H1 (cell line): ENCODE data around the gene PRSS2. TPM values are rescaled to one million over a fixed set of nuclear protein-coding genes. Genes with fewer than 3 reads are reported as not detected.

Experiments
- ATF3 ChIP-seq: IDR thresholded peaks from 2 replicates; pipeline ENCODE4 v1.6.1; 2011; ENCODE audit warnings: low read depth, mild to moderate bottlenecking, low read length; ENCODE audit not compliant: insufficient read depth
- CTCF ChIP-seq, 3 experiments: IDR thresholded peaks; 1 replicate in 2 of 3; 2 replicates in 1 of 3; pipeline versions ENCODE4 v1.5.1 to v1.6.1; 2011; ENCODE audit warnings: low read length in 3 of 3, mild to moderate bottlenecking in 3 of 3, inconsistent platforms in 2 of 3, low read depth in 1 of 3, moderate library complexity in 1 of 3; ENCODE audit not compliant: insufficient read depth in 1 of 3; ENCODE audit errors: control extremely low read depth in 1 of 3
- HDAC6 ChIP-seq: IDR thresholded peaks from one replicate; pipeline ENCODE4 v1.7.1; 2012; ENCODE audit warnings: low read depth, mild to moderate bottlenecking, inconsistent platforms, low read length, moderate library complexity
- SAP30 ChIP-seq: fragments of 300-600 bp; sonication (generic); IDR thresholded peaks from 2 replicates; pipeline ENCODE4 v1.7.1; 2012; ENCODE audit warnings: low read length, moderate library complexity, mild to moderate bottlenecking, inconsistent platforms; ENCODE audit not compliant: insufficient read depth, insufficient replicate concordance
- SP4 ChIP-seq: IDR thresholded peaks from 2 replicates; pipeline ENCODE4 v1.6.1; 2012; ENCODE audit warnings: low read length, inconsistent platforms
- YY1 ChIP-seq: IDR thresholded peaks from 2 replicates; pipeline ENCODE4 v1.6.1; 2011; ENCODE audit warnings: low read depth, mild to moderate bottlenecking, low read length
- polyA plus RNA-seq, 7 experiments: library from polyadenylated mRNA; depleted of rRNA in 3 of 7; stranded (reverse) in 5 of 7; unstranded in 2 of 7; fragments of >200 nt in 5 of 7; fragments of 200-250 nt in 2 of 7; gene quantifications; 1 replicate in 5 of 7; 2 replicates in 1 of 7; 4 replicates in 1 of 7; pipeline versions ENCODE4 v1.2.1 to v1.2.3, GENCODE V29; 2011 to 2013; ENCODE audit warnings: missing spikeins in 2 of 7, mixed read lengths in 2 of 7
- total RNA-seq: library from RNA; stranded (reverse); fragmentation: NEBNext Ultra II Directional; extraction: Animal tissue kit (Norgen Biotek cat#: 25700); gene quantifications from 2 replicates; pipeline ENCODE4 v1.2.1, GENCODE V29; 2021

The PRSS2 gene
- total and polyA plus RNA-seq, 2 of the 8 experiments (the other 6 are each of a cell fraction or from before 2014, with no cell fraction given): not detected

- TF ChIP-seq CTCF (IDR thresholded peaks at IDR 0.05; ENCODE audit: control extremely low read depth in 1 of 3, insufficient read depth in 1 of 3, low read depth in 1 of 3, low read length in 3 of 3) (no peak), YY1 (no peak), SAP30 (no peak), ATF3 (no peak), SP4 (no peak), HDAC6 (no peak)
Measured at GRCh38 chr7:142812437-142813215, 41.9 kb downstream of the PRSS2 start (continued).
